ENCODE measurements around the gene STARD5.

The STARD5 gene

GRCh38 chr15:81263477-81263876 lies 60.5 kb downstream of the STARD5 start:
- Histone ChIP-seq H3K27ac (no peak overlapping the region), H2AFZ (no peak overlapping the region), H3K9me3 (ENCODE audit: control insufficient read depth, low read length) (no peaks in the 10 kb centered on the region), H3K27me3 (ENCODE audit: control insufficient read depth, insufficient read depth, low read length) (no peaks in the 10 kb centered on the region), H3K4me1 (no peaks in the 10 kb centered on the region), H3K79me2 (no peaks in the 10 kb centered on the region), H3K4me3 (ENCODE audit: low read depth, low read length) (no peak overlapping the region), H3K36me3 (ENCODE audit: control insufficient read depth, insufficient read depth, low read length) (no peaks in the 10 kb centered on the region), H3K9ac (no peak overlapping the region), H3K4me2 (ENCODE audit: low read length) (no peak overlapping the region)
- no peak for TF ChIP-seq CTCF (IDR thresholded peaks at IDR 0.05)

GRCh38 chr15:81261172-81261811 lies 62.6 kb downstream of the STARD5 start:
- Histone ChIP-seq H3K9ac (no peak overlapping the region), H3K36me3 (ENCODE audit: control insufficient read depth, insufficient read depth, low read length) (no peaks in the 10 kb centered on the region), H2AFZ (no peak overlapping the region), H3K4me3 (ENCODE audit: low read depth, low read length) (no peak overlapping the region), H3K9me3 (ENCODE audit: control insufficient read depth, low read length) (no peaks in the 10 kb centered on the region), H3K4me2 (ENCODE audit: low read length) (no peak overlapping the region), H3K4me1 (no peaks in the 10 kb centered on the region), H3K27me3 (ENCODE audit: control insufficient read depth, insufficient read depth, low read length) (no peaks in the 10 kb centered on the region), H3K27ac (no peak overlapping the region), H3K79me2 (no peaks in the 10 kb centered on the region)
- no peak for TF ChIP-seq CTCF (IDR thresholded peaks at IDR 0.05)

GRCh38 chr15:81259760-81260298 lies 64.1 kb downstream of the STARD5 start:
- H2AFZ ChIP-seq, result no peak overlapping the region
- no peak overlapping the region for H3K9ac ChIP-seq
- TF ChIP-seq CTCF (IDR thresholded peaks at IDR 0.05), result no peak
- no peaks in the 10 kb centered on the region for H3K27me3 ChIP-seq (ENCODE audit: control insufficient read depth, insufficient read depth, low read length)
- no peaks in the 10 kb centered on the region for H3K36me3 ChIP-seq (ENCODE audit: control insufficient read depth, insufficient read depth, low read length)
- no peak overlapping the region for H3K4me2 ChIP-seq (ENCODE audit: low read length)
- H3K4me3 ChIP-seq (ENCODE audit: low read depth, low read length), result no peak overlapping the region
- H3K79me2 ChIP-seq, result no peaks in the 10 kb centered on the region
- H3K9me3 ChIP-seq (ENCODE audit: control insufficient read depth, low read length), result no peaks in the 10 kb centered on the region
- H3K27ac ChIP-seq, result no peak overlapping the region
- no peaks in the 10 kb centered on the region for H3K4me1 ChIP-seq
